IPS-18a (cell line): ENCODE data around the gene THSD7A.

ENCODE experiments used
- H3K27ac ChIP-seq: one replicate; pipeline ENCODE4 v1.5.1; 2013; ENCODE audit warnings: low read length
- H3K27me3 ChIP-seq: one replicate; pipeline ENCODE4 v1.6.1; 2013; ENCODE audit warnings: mild to moderate bottlenecking, low read length; ENCODE audit not compliant: control insufficient read depth, insufficient read depth
- H3K36me3 ChIP-seq: one replicate; pipeline ENCODE4 v1.6.1; 2013; ENCODE audit warnings: low read depth, low read length; ENCODE audit not compliant: control insufficient read depth
- H3K4me1 ChIP-seq: one replicate; pipeline ENCODE4 v1.6.1; 2013; ENCODE audit warnings: low read depth, low read length; ENCODE audit not compliant: control insufficient read depth
- H3K4me3 ChIP-seq: one replicate; pipeline ENCODE4 v1.5.1; 2013; ENCODE audit warnings: low read length
- H3K9ac ChIP-seq: one replicate; pipeline ENCODE4 v1.6.1; 2013; ENCODE audit warnings: mild to moderate bottlenecking, low read length, moderate library complexity
- H3K9me3 ChIP-seq: one replicate; pipeline ENCODE4 v1.6.1; 2013; ENCODE audit warnings: low read depth, low read length; ENCODE audit not compliant: control insufficient read depth

Gene THSD7A

GRCh38 chr7:11492307-11492706 is 339.7 kb downstream of the THSD7A start:
- H3K9ac ChIP-seq = no peak overlapping the region
- H3K36me3 ChIP-seq = no peaks in the 10 kb centered on the region
- H3K27me3 ChIP-seq = no peaks in the 10 kb centered on the region
- H3K4me3 ChIP-seq = no peak overlapping the region
- H3K27ac ChIP-seq = no peak overlapping the region
- H3K9me3 ChIP-seq = no peaks in the 10 kb centered on the region
- H3K4me1 ChIP-seq = peaks cover 30% of the 10 kb centered on the region

GRCh38 chr7:11491811-11492210 is 340.2 kb downstream of the THSD7A start:
- Histone ChIP-seq H3K27me3 (no peaks in the 10 kb centered on the region), H3K36me3 (no peaks in the 10 kb centered on the region), H3K4me1 (peaks cover 30% of the 10 kb centered on the region), H3K27ac (no peak overlapping the region), H3K9ac (no peak overlapping the region), H3K9me3 (no peaks in the 10 kb centered on the region), H3K4me3 (no peak overlapping the region)

- H3K27ac ChIP-seq = peak overlapping the region; percentile 50
- H3K4me1 ChIP-seq = peaks cover 30% of the 10 kb centered on the region
- H3K9ac ChIP-seq = no peak overlapping the region
- peak overlapping the region; percentile 29 for H3K4me3 ChIP-seq
- H3K36me3 ChIP-seq = no peaks in the 10 kb centered on the region
- H3K9me3 ChIP-seq = no peaks in the 10 kb centered on the region
- no peaks in the 10 kb centered on the region for H3K27me3 ChIP-seq
These were observed 342.7 kb downstream of the THSD7A start for GRCh38 chr7:11489280-11489679.

- Histone ChIP-seq H3K27me3 (no peaks in the 10 kb centered on the region), H3K27ac (no peak overlapping the region), H3K9me3 (no peaks in the 10 kb centered on the region), H3K9ac (no peak overlapping the region), H3K36me3 (no peaks in the 10 kb centered on the region), H3K4me3 (no peak overlapping the region), H3K4me1 (peaks cover 24% of the 10 kb centered on the region)
These were observed 345.7 kb downstream of the THSD7A start for GRCh38 chr7:11486271-11486670.

GRCh38 chr7:11485636-11486035 is 346.4 kb downstream of the THSD7A start:
- no peak overlapping the region for H3K27ac ChIP-seq
- H3K9me3 ChIP-seq = no peaks in the 10 kb centered on the region
- no peak overlapping the region for H3K4me3 ChIP-seq
- H3K27me3 ChIP-seq = no peaks in the 10 kb centered on the region
- H3K36me3 ChIP-seq = no peaks in the 10 kb centered on the region
- no peak overlapping the region for H3K9ac ChIP-seq
- peaks cover 24% of the 10 kb centered on the region for H3K4me1 ChIP-seq

- Histone ChIP-seq H3K27me3 (no peaks in the 10 kb centered on the region), H3K9me3 (no peaks in the 10 kb centered on the region), H3K4me3 (no peak overlapping the region), H3K36me3 (no peaks in the 10 kb centered on the region), H3K9ac (no peak overlapping the region), H3K27ac (no peak overlapping the region), H3K4me1 (no peaks in the 10 kb centered on the region)
These were observed 351.9 kb downstream of the THSD7A start for GRCh38 chr7:11480143-11480542.

GRCh38 chr7:11478882-11479281 is 353.1 kb downstream of the THSD7A start:
- Histone ChIP-seq H3K27ac (no peak overlapping the region), H3K9ac (no peak overlapping the region), H3K9me3 (no peaks in the 10 kb centered on the region), H3K27me3 (no peaks in the 10 kb centered on the region), H3K4me3 (no peak overlapping the region), H3K36me3 (no peaks in the 10 kb centered on the region), H3K4me1 (no peaks in the 10 kb centered on the region)

- no peak overlapping the region for H3K4me3 ChIP-seq
- no peaks in the 10 kb centered on the region for H3K27me3 ChIP-seq
- no peak overlapping the region for H3K9ac ChIP-seq
- no peak overlapping the region for H3K27ac ChIP-seq
- H3K9me3 ChIP-seq = no peaks in the 10 kb centered on the region
- no peaks in the 10 kb centered on the region for H3K36me3 ChIP-seq
- H3K4me1 ChIP-seq = no peaks in the 10 kb centered on the region
These were observed 353.6 kb downstream of the THSD7A start for GRCh38 chr7:11478426-11478825.

GRCh38 chr7:11474902-11475585 is 357.0 kb downstream of the THSD7A start:
- Histone ChIP-seq H3K27ac (no peak overlapping the region), H3K27me3 (no peaks in the 10 kb centered on the region), H3K4me1 (no peaks in the 10 kb centered on the region), H3K9ac (no peak overlapping the region), H3K4me3 (no peak overlapping the region), H3K9me3 (no peaks in the 10 kb centered on the region), H3K36me3 (no peaks in the 10 kb centered on the region)

GRCh38 chr7:11473807-11474424 is 358.1 kb downstream of the THSD7A start:
- Histone ChIP-seq H3K36me3 (no peaks in the 10 kb centered on the region), H3K4me1 (no peaks in the 10 kb centered on the region), H3K27me3 (no peaks in the 10 kb centered on the region), H3K27ac (no peak overlapping the region), H3K9me3 (no peaks in the 10 kb centered on the region), H3K9ac (no peak overlapping the region), H3K4me3 (no peak overlapping the region)

GRCh38 chr7:11473220-11473619 is 358.8 kb downstream of the THSD7A start:
- Histone ChIP-seq H3K36me3 (no peaks in the 10 kb centered on the region), H3K4me3 (no peak overlapping the region), H3K9ac (no peak overlapping the region), H3K27ac (no peak overlapping the region), H3K27me3 (no peaks in the 10 kb centered on the region), H3K4me1 (no peaks in the 10 kb centered on the region), H3K9me3 (no peaks in the 10 kb centered on the region)

- no peak overlapping the region for H3K27ac ChIP-seq
- H3K4me1 ChIP-seq = no peaks in the 10 kb centered on the region
- H3K27me3 ChIP-seq = no peaks in the 10 kb centered on the region
- H3K4me3 ChIP-seq = no peak overlapping the region
- no peaks in the 10 kb centered on the region for H3K9me3 ChIP-seq
- H3K36me3 ChIP-seq = no peaks in the 10 kb centered on the region
- no peak overlapping the region for H3K9ac ChIP-seq
These were observed 359.4 kb downstream of the THSD7A start for GRCh38 chr7:11472646-11473045.
